GM12892 (cell line): ENCODE data around the gene TRABD2A.

ENCODE experiments used
- POLR2A ChIP-seq: IDR thresholded peaks from 2 replicates; pipeline ENCODE4 v1.6.1; 2011; ENCODE audit warnings: low read depth, low read length, control low read depth
- POLR2AphosphoS5 ChIP-seq: IDR thresholded peaks from 2 replicates; pipeline ENCODE4 v1.6.1; 2011; ENCODE audit warnings: low read depth, low read length, control low read depth

- TF ChIP-seq POLR2A (no peak), POLR2AphosphoS5 (no peak)
Measured at GRCh38 chr2:84778911-84779690, 101.8 kb downstream of the TRABD2A start.
